ENCODE measurements around the gene MACROD2.

- TF ChIP-seq CTCF (optimal IDR thresholded peaks at IDR 0.05 in 1 of 3, IDR thresholded peaks at IDR 0.05 in 1 of 3, conservative IDR thresholded peaks at IDR 0.05 in 1 of 3; ENCODE audit: extremely low read depth in 1 of 3, insufficient read depth in 2 of 3, low read length in 3 of 3) (no peak), EZH2 (IDR thresholded peaks at IDR 0.05; ENCODE audit: low read length) (no peak)
Observed at GRCh38 chr20:15835811-15836210, 1840.5 kb downstream of the MACROD2 start.
